HepG2 (cell line): ENCODE measurements around the gene FAM221B. TPM values are rescaled to one million over a fixed set of nuclear protein-coding genes. Genes with fewer than 3 reads are reported as not detected.

ENCODE experiments used
- ATAC-seq: fragments of 200-7000 bp; cut with Tn5 transposase; 3 replicates; pipeline ENCODE4 v1.9.1; 2020; ENCODE audit warnings: mild to moderate bottlenecking, moderate library complexity
- BruUV-seq: library from RNA; stranded (reverse); fragments of 400-500 nt; replicated peaks from 2 replicates; lab custom pipeline; 2021; lab: Mats Ljungman, UMichigan
- CTCF ChIA-PET: fragments of 300-600 bp; formaldehyde crosslinking; extraction: SDS; loops from one replicate; lab custom pipeline; 2021; ENCODE audit warnings: low total read pairs, inconsistent platforms, low intra/inter-chr PET ratio; lab: Yijun Ruan, JAX
- POLR2A ChIA-PET: fragments of 350-600 bp; sonication (Branson Sonifier 250); formaldehyde crosslinking; loops from one replicate; lab custom pipeline; 2020; ENCODE audit warnings: antibody characterized with exemption, inconsistent platforms; lab: Yijun Ruan, JAX
- DNase-seq: peaks from one replicate; pipeline ENCODE4 v3.0.0-alpha.2; 2015; ENCODE audit warnings: low spot score
- FAIRE-seq: peaks from 3 replicates; lab custom pipeline; 2011; peaks lifted over from hg19 to GRCh38; lab: Jason Lieb, UNC
- H2AFZ ChIP-seq: one replicate; pipeline ENCODE4 v1.6.1; 2011; ENCODE audit warnings: low read length, inconsistent platforms
- H3K27ac ChIP-seq: fragments of 300-600 bp; 3 replicates; pipeline ENCODE4 v1.8.0; 2011; ENCODE audit warnings: mixed run types, mild to moderate bottlenecking, mixed read lengths, low read length, inconsistent platforms; ENCODE audit not compliant: insufficient read depth; ENCODE audit errors: extremely low read length
- H3K27me3 ChIP-seq, 2 experiments: fragments of 200-600 bp in 1 of 2; 2 replicates in 1 of 2; 3 replicates in 1 of 2; pipeline versions ENCODE4 v1.6.0 to v1.8.0; 2011; ENCODE audit warnings: low read length in 2 of 2, mild to moderate bottlenecking in 2 of 2, moderate library complexity in 2 of 2, inconsistent platforms in 1 of 2; ENCODE audit not compliant: insufficient read depth in 2 of 2, control insufficient read depth in 1 of 2
- H3K36me3 ChIP-seq, 2 experiments: fragments of 200-600 bp in 1 of 2; replicated peaks in 1 of 2; 2 replicates in 1 of 2; 3 replicates in 1 of 2; pipeline versions ENCODE4 v1.5.1 to v1.8.0; 2011; ENCODE audit warnings: low read length in 2 of 2, inconsistent platforms in 1 of 2; ENCODE audit not compliant: insufficient read depth in 2 of 2, control insufficient read depth in 1 of 2
- H3K4me1 ChIP-seq: 2 replicates; pipeline ENCODE4 v1.5.1; 2012; ENCODE audit warnings: low read length, inconsistent platforms; ENCODE audit not compliant: insufficient read depth
- H3K4me2 ChIP-seq: 2 replicates; pipeline ENCODE4 v1.6.0; 2011; ENCODE audit warnings: low read depth, low read length, inconsistent platforms
- H3K4me3 ChIP-seq, 3 experiments: fragments of 200-600 bp in 1 of 3; sonication (generic), shearing (Covaris generic) in 1 of 3; replicated peaks in 1 of 3; 2 replicates each; pipeline ENCODE4 v1.5.1; 2011 to 2016; ENCODE audit warnings: low read length in 3 of 3, inconsistent platforms in 2 of 3, low read depth in 2 of 3, mild to moderate bottlenecking in 2 of 3, control low read depth in 1 of 3, mixed read lengths in 1 of 3; ENCODE audit not compliant: insufficient read depth in 1 of 3
- H3K79me2 ChIP-seq: one replicate; pipeline ENCODE4 v1.6.1; 2011; ENCODE audit warnings: low read length, inconsistent platforms; ENCODE audit not compliant: insufficient read depth
- H3K9ac ChIP-seq: 2 replicates; pipeline ENCODE4 v1.6.0; 2011; ENCODE audit warnings: mild to moderate bottlenecking, low read depth, low read length, inconsistent platforms; ENCODE audit not compliant: insufficient read depth
- H3K9me3 ChIP-seq: 2 replicates; pipeline ENCODE4 v1.5.1; 2012; ENCODE audit warnings: mild to moderate bottlenecking, low read length
- H4K20me1 ChIP-seq: 2 replicates; pipeline ENCODE4 v1.6.0; 2011; ENCODE audit warnings: inconsistent platforms, mild to moderate bottlenecking, low read length, moderate library complexity; ENCODE audit not compliant: insufficient read depth
- ARNT2 ChIP-seq: sonication (generic); formaldehyde crosslinking; IDR thresholded peaks from 2 replicates; pipeline ENCODE4 v1.8.0; 2022; ENCODE audit warnings: mild to moderate bottlenecking, low read depth, missing genetic modification reagents, moderate library complexity
- HNRNPUL1 ChIP-seq: fragments of 200-400 bp; formaldehyde crosslinking; IDR thresholded peaks from 2 replicates; pipeline ENCODE4 v1.6.1; 2017; ENCODE audit warnings: low read depth, mild to moderate bottlenecking, low read length, moderate library complexity
- HOXA3 ChIP-seq: sonication (generic); formaldehyde crosslinking; IDR thresholded peaks from 2 replicates; pipeline ENCODE4 v1.5.0; 2020; ENCODE audit warnings: missing genetic modification reagents
- IRX3 ChIP-seq: sonication (generic); formaldehyde crosslinking; IDR thresholded peaks from 2 replicates; pipeline ENCODE4 v1.8.1; 2023; ENCODE audit warnings: mild to moderate bottlenecking, low read depth, missing genetic modification reagents, borderline replicate concordance
- KDM6A ChIP-seq: IDR thresholded peaks from 2 replicates; pipeline ENCODE4 v1.6.1; 2016; ENCODE audit warnings: low read depth
- PHF21A ChIP-seq: sonication (generic); formaldehyde crosslinking; IDR thresholded peaks from 2 replicates; pipeline ENCODE4 v1.5.0; 2020; ENCODE audit warnings: mild to moderate bottlenecking, missing genetic modification reagents
- PRMT3 ChIP-seq: sonication (generic); formaldehyde crosslinking; IDR thresholded peaks from 2 replicates; pipeline ENCODE4 v1.8.1; 2022; ENCODE audit warnings: low read depth, mild to moderate bottlenecking, moderate library complexity, missing genetic modification reagents, borderline replicate concordance
- ZNF329 ChIP-seq: sonication (generic); formaldehyde crosslinking; IDR thresholded peaks from 2 replicates; pipeline ENCODE4 v1.9.0; 2021; ENCODE audit warnings: low read depth, mild to moderate bottlenecking, missing genetic modification reagents
- ZNF451 ChIP-seq: sonication (generic); formaldehyde crosslinking; IDR thresholded peaks from 2 replicates; pipeline ENCODE4 v1.5.0; 2020; ENCODE audit warnings: mild to moderate bottlenecking, missing genetic modification reagents
- ZNF652 ChIP-seq: IDR thresholded peaks from 2 replicates; pipeline ENCODE4 v1.6.1; 2016; ENCODE audit warnings: low read depth, borderline replicate concordance
- ZNF674 ChIP-seq: sonication (generic); formaldehyde crosslinking; IDR thresholded peaks from 2 replicates; pipeline ENCODE4 v1.5.0; 2020; ENCODE audit warnings: low read depth, mild to moderate bottlenecking, missing genetic modification reagents
- WGBS: methylation state at CpG from one replicate; pipeline ENCODE4 v1.1.6; 2017; ENCODE audit warnings: low lambda C conversion rate; 5-methylcytosine and 5-hydroxymethylcytosine counted together
- in situ Hi-C: cut with HindIII; loops from 2 replicates; pipeline ENCODE4 v1.10.0; 2017; ENCODE audit warnings: low pct_unique_long_range_greater_than_20kb; ENCODE audit not compliant: extremely low pct_ligation_motif_present
- intact Hi-C: fragments of 100-400 bp; cut with micrococcal nuclease; formaldehyde crosslinking; loops from one replicate; pipeline ENCODE4 v1.10.0; 2022; ENCODE audit not compliant: unreplicated experiment
- polyA plus RNA-seq, 8 experiments: library from polyadenylated mRNA; depleted of rRNA in 3 of 8; stranded (reverse) in 7 of 8; unstranded in 1 of 8; fragments of >200 nt; fragmentation: Illumina TruSeq in 4 of 8; extraction: Trizol in 4 of 8; gene quantifications; 2 replicates each; pipeline versions ENCODE4 v1.2.1 to v1.2.3, GENCODE V29; 2011 to 2016; ENCODE audit warnings: low read depth in 4 of 8, missing spikeins in 1 of 8, mixed read lengths in 1 of 8; ENCODE audit not compliant: insufficient read depth in 1 of 8
- total RNA-seq, 5 experiments: library from RNA; depleted of rRNA; stranded (reverse); fragments of >200 nt; fragmentation: Illumina TruSeq; extraction: Trizol; gene quantifications; 2 replicates each; pipeline ENCODE4 v1.2.3, GENCODE V29; 2016; ENCODE audit warnings: low read depth in 1 of 5
- TF ChIP-seq, protein P1 (sequence below): sonication (generic); formaldehyde crosslinking; IDR thresholded peaks from 2 replicates; pipeline ENCODE4 v1.5.0; 2020; ENCODE audit warnings: mild to moderate bottlenecking, missing genetic modification reagents

Gene FAM221B
- total and polyA plus RNA-seq, 2 of the 13 experiments (the other 11 are each of a cell fraction or from before 2014, with no cell fraction given), result not detected

DNA sequence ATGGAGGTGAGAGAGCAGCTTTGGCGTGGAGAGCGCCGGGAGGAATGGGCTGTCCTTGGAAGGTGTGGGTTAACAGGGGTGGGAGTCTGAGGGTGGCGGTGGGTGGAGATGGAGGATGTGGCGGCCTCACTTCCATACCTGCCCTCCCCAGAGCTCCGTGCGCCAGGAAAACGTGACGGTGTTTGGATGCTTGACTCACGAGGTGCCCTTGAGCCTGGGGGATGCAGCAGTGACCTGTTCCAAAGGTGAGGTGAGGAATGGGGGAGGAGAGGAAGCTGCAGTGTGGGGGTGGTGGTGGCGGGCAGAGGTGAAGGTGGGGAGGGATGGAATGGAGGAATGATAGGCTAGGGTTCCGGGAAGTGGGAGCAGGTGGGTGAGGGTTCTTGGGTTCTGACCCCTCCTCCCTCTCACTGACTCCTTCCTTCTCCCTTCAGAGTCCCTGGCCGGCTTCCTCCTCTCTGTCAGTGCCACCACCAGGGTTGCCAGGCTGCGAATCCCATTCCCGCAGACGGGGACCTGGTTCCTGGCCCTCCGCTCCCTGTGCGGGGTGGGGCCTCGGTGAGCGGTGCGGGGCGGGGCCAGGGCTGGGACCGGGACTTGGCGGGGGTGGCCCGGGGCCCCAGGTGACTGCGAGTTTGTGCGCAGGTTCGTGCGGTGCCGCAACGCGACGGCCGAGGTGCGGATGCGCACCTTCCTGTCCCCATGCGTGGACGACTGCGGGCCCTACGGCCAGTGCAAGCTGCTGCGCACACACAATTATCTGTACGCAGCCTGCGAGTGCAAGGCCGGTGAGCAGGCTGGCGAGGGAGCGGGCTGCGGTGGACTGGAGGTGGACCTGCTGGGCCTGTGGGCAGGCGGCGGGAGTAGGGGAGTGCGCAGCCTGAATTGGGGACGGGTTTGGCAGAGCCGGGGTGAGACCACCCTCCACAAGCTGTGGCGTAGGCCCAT, 17.6 kb upstream of the FAM221B start:
- Histone ChIP-seq H3K4me2 (no peak overlapping the region), H3K9ac (no peak overlapping the region), H3K36me3 (no peaks in the 10 kb centered on the region), H3K27me3 (no peaks in the 10 kb centered on the region), H2AFZ (no peak overlapping the region), H3K4me1 (no peaks in the 10 kb centered on the region), H3K27ac (no peak overlapping the region), H4K20me1 (no peaks in the 10 kb centered on the region), H3K79me2 (no peaks in the 10 kb centered on the region), H3K9me3 (no peaks in the 10 kb centered on the region), H3K4me3 (no peak overlapping the region)
- no TSS peak for BruUV-seq
- FAIRE-seq (no peak), ATAC-seq (no peak), DNase-seq (no peak)
- no peak for TF ChIP-seq ZNF674 (CRISPR knock-in tag)
- CTCF ChIA-PET, result no interaction called here
- intact Hi-C loops, result no loop called here
- WGBS, result 81% methylated on average over 23 of the region's 53 CpGs
- in situ Hi-C loops, result no loop called here
- POLR2A ChIA-PET, result no interaction called here

DNA sequence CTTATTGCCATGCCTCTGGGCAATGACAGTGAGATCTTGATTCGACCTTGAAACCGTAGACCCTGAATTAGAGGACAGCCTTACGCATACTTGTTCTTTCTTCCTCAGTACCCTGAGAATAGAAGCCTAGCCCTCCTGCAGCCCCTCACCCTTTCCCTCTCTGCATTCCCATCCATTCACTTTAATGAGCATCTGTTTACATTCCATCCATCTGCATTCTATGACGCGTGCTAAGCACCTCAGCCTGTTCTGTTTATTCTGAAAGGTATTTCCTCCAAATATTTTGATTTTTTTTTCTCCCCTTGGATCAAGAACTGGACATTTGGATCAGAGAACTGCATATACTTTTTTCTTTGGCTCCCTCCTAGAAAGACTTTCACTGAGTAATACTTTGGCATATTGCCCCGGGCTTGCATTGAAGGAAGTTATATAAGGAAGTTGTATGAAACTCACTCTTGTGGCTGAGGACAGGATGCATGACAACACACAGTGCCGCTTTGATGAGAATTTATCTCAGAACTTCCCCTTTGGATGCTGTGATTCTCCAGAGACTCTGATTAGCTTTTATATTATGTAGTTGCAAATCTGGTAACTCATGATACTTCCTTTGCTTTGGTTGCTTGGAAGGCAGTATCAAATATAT, 16.2 kb upstream of the FAM221B start:
- H3K9me3 ChIP-seq, result no peaks in the 10 kb centered on the region
- in situ Hi-C loops, result no loop called here
- no peak overlapping the region for H3K4me3 ChIP-seq
- TF ChIP-seq IRX3 (CRISPR knock-in tag) (no peak), ZNF329 (no peak), ZNF652 (no peak), ARNT2 (CRISPR knock-in tag) (no peak), HOXA3 (CRISPR knock-in tag) (no peak), HNRNPUL1 (no peak), ZNF451 (no peak), PHF21A (CRISPR knock-in tag) (no peak), PRMT3 (CRISPR knock-in tag) (no peak), KDM6A (no peak)
- TF ChIP-seq, protein P1, sequence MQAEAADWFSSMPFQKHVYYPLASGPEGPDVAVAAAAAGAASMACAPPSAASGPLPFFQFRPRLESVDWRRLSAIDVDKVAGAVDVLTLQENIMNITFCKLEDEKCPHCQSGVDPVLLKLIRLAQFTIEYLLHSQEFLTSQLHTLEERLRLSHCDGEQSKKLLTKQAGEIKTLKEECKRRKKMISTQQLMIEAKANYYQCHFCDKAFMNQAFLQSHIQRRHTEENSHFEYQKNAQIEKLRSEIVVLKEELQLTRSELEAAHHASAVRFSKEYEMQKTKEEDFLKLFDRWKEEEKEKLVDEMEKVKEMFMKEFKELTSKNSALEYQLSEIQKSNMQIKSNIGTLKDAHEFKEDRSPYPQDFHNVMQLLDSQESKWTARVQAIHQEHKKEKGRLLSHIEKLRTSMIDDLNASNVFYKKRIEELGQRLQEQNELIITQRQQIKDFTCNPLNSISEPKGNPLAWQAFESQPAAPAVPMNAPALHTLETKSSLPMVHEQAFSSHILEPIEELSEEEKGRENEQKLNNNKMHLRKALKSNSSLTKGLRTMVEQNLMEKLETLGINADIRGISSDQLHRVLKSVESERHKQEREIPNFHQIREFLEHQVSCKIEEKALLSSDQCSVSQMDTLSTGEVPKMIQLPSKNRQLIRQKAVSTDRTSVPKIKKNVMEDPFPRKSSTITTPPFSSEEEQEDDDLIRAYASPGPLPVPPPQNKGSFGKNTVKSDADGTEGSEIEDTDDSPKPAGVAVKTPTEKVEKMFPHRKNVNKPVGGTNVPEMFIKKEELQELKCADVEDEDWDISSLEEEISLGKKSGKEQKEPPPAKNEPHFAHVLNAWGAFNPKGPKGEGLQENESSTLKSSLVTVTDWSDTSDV (CRISPR knock-in tag), result no peak
- TF ChIP-seq, all 625 proteins: peak for 0
- DNase-seq, result no peak
- Histone ChIP-seq H3K4me2 (no peak overlapping the region), H3K4me1 (no peaks in the 10 kb centered on the region), H3K9ac (no peak overlapping the region), H4K20me1 (no peaks in the 10 kb centered on the region), H3K36me3 (no peaks in the 10 kb centered on the region), H2AFZ (no peak overlapping the region), H3K27ac (no peak overlapping the region), H3K27me3 (no peaks in the 10 kb centered on the region), H3K79me2 (no peaks in the 10 kb centered on the region)
- FAIRE-seq, result no peak
- BruUV-seq, result no TSS peak
- 77% methylated on average over 7 of the region's 7 CpGs for WGBS
- no peak for ATAC-seq
- intact Hi-C loops, result no loop called here
- POLR2A ChIA-PET, result no interaction called here
- CTCF ChIA-PET, result no interaction called here
